Limb (tissue), 2 donors: Measurements from ENCODE around the gene KIAA1328.

Experiments
- DNase-seq, 2 donors: peaks; one replicate each; pipeline ENCODE4 v3.0.0-alpha.2; 2016; ENCODE audit errors: extremely low spot score in 2 of 2

The KIAA1328 gene

GRCh38 chr18:37276111-37276890 is 447.4 kb downstream of the KIAA1328 start:
- no peak for DNase-seq

GRCh38 chr18:37277804-37278203 is 448.9 kb downstream of the KIAA1328 start:
- no peak for DNase-seq
